Superior temporal gyrus (tissue), 1 donor: ENCODE data around the gene TRAPPC3.

Experiments used
- DNase-seq: peaks from one replicate; pipeline ENCODE4 v3.0.0-alpha.2; 2016; ENCODE audit errors: extremely low spot score

The TRAPPC3 gene

DNA sequence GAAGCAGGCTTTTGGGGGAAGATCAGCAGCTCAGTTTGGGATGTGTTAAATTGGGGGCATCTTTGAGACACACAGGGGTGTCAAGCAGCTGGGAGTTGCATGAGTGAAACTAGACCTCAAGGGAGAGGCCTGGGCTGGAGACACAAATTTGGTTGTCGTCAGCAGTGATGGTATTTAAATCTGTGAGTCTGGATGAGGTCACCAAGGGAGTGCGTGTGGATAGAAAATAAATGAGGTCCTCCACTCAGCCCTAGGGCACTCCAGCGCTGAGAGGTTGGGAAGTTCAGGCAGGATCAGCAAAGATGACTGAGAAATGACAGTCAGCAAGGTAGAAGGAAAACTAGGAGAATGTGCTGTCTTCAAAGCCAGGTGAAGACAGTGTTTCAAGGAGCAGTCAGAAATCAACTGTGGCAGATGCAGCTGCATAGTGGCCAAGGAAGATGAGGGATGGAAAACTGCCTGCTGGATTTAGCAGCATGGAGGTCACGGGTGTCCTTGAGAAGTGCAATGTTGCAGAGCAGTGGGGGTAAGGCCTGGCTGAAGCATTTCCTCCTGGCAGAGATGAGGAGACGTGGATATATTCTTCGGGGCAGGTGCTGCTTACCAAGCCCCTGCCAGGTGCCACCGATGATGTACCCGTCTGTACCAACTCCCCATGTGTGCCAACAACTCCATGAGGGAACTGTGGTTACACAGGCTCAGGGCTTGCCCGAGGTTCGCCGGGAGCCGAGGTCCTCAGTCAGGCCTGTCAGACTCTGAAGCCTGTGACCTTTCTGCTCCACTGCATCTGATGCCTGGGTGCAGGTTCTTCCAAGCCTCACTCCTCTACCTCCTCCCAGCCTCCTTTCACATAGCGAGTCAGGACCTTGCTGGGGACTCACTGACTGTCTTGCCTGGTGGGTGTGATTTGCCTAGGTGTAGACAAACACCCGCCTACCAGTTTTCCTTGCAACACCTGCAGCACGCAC lies 17.9 kb upstream of the TRAPPC3 start:
- no peak for DNase-seq

DNA sequence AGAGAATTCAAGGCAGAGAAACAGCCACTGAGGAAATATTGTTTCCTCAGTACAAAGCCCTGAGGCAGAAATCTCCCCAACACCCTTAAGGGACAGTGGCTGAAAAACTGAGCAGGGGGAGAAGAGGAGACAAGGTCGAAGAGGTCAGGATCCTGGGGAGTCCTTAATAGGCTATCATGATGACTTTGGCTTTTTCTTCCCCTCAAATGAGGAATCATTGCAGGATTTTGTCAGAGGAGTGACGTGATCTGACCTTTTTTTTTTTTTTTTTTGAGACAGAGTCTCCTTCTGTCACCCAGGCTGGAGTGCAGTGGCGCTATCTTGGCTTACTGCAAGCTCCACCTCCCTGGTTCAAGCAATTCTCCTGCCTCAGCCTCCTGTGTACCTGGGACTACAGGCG lies 16.9 kb upstream of the TRAPPC3 start:
- DNase-seq: no peak

DNA sequence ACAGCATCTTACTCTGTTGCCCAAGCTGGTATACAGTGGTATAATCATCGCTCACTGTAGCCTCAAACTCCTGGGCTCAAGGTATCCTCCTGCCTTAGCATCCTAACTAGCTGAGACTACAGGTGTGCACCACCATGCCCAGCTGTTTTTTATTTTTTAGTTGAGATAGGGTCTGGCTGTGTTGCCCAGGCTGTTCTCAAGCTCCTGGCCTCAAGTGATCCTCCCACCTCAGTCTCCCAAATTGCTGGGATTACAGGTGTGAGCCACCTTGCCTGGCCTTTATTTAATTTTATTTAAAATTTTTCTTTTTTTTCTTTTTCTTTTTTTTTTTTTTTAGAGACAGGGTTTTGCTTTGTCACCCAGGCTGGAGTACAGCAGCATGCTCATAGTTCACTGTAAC lies 15.9 kb upstream of the TRAPPC3 start:
- no peak for DNase-seq

DNA sequence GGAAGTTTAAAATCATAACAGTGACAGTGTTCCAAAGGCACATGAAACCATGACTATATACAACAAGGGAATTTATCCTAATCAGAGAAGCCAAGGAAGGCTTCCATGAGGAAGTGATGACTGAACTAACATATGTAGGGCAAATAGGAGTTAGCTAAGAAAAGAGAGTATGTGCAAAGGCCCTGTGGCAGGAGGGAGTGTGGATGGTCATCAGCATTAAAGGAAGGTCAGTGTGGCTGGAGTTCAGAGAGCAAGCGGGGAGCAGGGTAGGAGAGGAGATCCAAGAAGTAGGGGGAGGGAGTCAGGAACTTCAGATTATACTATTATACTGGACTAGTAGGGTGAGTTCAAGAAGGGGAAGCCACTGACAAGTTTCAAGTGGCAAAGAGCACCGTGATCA lies 15.1 kb upstream of the TRAPPC3 start:
- no peak for DNase-seq

DNA sequence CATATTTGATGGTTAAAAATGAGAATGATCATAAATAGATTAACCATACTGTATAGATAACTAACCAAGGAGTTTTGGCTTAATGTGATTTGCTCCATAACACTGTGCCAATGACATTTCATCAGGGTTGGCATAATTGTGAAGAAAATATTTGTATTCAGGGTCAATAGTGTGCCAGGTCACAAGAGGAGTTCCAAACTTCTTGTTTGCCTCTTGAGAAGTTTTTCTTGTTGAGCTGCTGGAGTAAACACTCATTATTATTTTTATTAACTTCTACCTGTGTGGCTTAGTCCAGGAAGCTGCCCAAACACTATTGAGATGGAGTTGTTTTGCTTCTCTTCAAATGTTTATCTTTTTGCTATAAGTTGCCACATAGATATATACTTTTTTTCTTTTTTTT lies 14.1 kb upstream of the TRAPPC3 start:
- DNase-seq: no peak

DNA sequence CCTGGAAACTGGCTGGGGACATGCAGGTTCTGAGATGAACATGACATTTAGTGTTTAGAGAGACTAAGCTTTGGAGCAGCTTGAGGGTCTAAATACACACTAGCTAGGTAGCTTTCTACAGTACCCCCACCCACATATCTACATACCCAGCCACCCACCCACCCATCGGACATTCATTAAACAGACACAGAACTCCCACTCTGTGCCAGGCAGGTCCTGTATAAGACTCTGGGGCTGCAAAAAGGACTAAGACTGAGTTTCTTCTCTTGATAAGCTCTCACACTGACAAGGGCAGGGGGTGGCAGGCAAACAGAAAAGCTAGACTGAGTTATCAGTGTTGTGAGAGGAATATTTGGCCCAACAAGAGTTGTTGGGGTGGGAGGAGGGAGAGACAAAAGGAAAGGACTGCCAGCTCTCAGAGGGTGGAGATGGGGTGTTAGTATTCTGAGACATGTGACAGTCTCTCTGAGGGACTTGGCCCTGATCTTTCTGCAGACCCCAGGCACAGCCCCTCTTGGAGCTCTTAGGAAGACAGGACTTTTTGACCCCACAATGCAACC lies 13.5 kb upstream of the TRAPPC3 start:
- DNase-seq: no peak

DNA sequence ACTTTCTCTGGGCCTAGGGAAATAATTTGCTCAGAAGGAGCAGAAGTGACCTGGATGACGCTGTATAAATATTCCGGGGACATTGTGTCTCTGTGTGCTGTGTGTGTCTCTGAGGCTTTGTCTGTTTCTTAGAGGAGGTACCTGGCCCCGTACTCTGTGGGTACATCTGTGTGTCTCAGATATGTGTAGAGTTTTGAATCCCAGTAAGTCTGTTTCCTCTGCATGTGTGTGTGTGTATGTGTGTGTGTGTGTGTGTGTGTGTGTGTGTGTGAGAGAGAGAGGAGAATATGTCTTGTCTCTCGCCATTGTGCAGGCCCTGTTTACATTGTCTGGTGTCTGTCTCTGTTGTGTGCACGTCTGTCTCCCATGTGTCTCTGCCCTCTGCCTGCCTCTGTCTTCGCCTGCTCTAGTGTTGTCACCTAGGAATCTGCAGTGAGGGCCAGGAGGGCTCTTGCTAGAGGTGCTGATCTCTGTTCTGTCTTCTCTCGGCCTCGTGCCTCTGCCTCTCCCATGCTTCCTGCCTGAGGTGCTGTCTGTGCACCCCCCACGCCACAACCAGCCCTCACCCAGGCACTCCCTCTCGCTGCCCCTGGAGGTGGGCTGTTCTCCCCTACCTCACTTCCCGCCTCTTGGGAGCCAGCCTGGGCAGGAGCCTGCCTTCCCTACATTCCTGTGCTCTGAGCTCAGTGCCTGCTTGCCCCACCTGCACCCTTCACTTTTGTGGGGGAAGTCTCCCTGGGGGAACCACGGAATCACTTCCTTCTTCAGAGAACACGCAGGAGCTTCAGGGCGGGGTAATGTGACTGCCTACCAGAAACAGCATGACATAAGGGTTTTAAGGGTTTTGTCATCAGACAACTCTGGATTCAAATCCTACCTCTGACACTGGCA lies 12.6 kb upstream of the TRAPPC3 start:
- no peak for DNase-seq

DNA sequence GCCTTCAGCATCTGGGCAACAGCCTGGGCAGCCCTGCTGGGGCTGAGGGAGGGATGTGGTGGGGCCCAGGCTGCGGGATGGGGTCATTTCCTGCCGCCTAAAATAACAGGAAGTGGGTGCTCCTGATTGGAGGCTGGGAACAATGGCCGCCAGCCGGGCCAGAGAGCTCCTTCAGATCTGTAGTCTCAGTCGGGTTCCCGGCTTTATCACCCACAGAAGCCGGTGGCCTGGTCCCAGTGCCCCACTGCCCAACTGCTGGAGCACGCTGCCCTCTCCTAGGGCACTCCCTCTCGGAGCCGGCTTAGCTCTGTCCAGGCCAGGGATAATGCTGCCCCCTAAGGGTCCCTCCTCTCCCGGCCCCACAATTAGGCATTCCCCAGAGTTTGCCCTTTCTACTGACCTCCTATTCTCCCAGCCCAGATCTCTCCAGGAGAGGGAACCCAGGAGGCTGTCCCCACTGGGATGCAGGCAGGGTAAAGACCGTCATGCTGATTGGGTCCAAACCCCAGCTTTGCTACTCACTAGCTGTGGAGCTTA lies 11.7 kb upstream of the TRAPPC3 start:
- peak; percentile 59 for DNase-seq

DNA sequence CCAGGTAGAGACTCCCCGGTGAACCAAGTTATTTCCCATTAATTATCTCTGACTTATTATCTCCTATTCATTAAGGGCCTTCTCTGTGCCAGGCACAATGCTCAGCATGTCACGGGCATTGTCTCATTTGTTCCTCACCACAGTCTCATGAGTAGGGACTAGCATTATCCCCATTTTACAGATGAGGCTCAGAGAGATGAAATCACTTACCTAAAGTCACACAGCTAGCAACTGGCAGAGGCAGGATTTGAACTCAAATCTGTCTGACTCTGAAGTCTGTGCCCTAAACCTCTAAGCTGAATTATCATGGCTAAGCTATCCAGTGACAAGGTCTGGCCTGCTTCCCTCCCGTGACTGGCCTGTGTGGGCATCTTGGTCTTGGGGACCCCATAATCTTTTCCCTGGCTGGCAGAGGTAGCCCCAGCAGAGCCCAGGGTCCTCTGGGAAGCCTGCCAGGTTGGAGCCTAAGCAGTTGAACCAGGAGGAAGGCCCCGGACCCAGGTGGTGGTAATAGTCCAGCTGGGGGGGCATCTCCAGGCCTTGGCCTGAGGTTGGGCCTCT lies 11.2 kb upstream of the TRAPPC3 start:
- DNase-seq: no peak

DNA sequence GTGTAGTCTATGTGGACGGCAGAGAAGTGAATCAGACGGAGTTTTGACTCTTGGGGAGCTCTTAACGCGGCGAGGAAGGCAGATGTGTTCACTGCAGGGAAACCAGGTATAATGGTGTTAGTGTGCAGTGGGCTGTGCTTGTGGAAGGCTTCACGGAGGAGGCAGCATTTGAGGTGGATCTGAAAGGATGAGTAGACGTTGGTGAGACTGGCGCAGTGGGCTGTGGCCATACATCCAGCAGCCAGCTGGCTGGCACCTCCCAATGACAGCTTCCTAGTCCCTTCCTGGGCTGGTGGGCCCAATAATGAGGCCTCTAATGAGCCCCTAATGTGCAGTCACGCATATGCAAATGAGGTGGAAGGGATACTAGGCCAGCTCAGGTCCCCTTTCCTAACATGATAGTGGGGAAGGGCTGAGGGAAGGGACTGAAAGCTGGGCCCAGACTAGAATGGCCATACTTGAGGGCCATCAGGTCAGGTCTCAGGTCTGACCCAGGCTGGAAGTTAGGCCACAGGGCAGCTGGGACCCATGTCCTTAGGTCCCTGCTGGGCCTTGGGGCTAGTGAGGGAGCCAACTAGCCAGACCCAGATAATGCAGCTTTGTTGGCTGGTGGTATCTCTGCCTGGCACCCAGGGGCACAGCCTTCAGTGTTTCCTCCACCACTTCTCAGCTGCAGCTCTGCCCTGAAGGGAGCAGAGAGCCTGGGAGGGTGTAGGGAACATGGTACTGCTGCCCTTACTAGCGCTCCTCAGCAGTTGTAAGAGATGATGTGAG lies 10.5 kb upstream of the TRAPPC3 start:
- peak; percentile 84 for DNase-seq

DNA sequence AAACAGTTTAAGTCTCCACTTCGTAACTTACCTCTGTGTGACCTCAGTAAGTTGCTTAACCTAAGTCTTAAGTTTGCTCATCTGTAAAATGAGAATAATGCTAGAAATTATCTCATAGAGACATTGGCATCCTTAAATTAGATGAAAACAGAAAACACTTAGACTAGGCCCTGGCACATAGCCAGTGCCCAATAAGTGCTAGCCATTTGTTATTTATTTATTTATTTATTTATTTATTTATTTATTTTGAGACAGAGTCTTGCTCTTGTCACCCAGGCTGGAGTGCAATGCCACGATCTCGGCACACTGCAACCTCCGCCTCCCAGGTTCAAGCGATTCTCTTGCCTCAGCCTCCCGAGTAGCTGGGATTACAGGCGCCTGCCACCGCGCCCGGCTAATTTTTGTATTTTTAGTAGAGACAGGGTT lies 9.6 kb upstream of the TRAPPC3 start:
- DNase-seq: peak; percentile 57

DNA sequence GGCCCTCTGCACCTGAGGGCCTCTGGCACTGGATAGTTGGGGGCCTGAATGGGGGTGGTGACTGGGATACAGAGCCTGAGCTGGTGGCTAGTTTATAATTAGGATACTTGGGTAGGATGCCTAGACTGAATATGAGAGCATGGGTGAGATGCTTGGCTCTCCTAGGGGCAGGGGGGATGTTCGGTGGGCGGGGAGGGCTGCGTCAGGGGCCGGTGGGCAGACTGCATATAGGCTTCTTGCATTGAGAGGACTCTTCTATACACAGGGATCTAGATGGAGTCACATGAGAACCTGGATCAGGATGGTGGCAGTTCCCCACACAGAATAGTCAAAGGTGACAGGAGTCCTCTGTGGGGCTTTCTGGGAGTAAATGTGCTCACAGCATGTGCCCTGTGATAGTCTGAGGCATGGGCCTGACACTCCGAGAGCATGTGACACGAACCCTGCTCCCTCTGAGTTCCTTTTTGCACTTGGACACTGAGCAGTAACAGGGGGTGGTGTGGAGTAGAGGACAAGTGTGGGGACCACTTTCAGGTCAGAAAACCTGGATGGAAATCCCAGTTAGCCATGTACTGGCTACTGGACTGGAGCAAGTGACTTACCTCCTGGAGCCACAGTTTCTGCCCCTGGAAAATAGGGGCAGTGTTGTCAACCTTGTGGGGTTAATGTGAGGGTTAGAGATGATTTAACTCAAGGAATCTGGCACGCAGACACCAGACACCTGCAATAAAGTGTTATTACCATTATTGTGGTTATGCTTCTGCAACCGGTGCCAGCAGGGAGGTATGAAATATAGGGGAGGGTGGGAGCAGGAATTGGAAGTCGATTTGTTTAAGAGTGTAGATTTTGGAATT lies 8.9 kb upstream of the TRAPPC3 start:
- peak; percentile 53 for DNase-seq

DNA sequence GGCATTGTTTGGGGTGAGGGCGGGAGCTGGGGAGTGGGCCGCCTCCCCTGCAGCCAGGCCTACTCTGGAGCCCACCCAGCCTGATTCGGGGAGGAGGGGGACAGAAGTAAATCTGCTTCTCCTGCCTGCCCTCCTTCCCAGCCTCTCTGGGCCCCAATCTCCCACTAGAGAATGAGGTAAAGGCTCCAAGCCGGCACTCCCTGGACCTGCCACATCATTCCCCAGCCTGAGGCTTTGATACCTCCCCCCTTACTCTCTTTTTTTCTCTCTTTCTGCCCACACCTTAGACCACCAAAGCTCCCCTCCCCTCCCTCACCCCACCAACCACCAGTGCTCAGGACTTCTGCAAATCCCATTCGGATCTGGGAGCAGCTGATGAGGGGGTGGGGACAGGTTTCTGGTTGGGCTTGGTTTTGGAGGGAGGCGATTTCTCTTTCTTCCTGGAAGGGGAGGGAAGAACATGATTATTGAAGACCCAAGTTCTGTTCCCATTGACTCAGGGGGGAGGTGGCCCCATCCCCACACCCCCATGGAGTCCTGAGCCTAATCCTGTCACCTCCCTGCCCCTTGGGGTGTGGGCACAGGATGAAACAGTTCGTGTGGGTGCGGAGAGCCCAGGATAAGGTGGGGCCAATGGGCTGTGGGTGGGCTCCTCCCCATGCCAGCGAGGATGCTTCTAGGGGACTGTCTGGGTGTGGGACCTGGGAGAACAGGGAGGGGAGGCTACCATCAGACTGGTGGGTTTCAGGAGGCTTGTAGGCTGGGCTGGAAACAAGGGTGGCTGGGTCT lies 8.0 kb upstream of the TRAPPC3 start:
- peak; percentile 40 for DNase-seq

DNA sequence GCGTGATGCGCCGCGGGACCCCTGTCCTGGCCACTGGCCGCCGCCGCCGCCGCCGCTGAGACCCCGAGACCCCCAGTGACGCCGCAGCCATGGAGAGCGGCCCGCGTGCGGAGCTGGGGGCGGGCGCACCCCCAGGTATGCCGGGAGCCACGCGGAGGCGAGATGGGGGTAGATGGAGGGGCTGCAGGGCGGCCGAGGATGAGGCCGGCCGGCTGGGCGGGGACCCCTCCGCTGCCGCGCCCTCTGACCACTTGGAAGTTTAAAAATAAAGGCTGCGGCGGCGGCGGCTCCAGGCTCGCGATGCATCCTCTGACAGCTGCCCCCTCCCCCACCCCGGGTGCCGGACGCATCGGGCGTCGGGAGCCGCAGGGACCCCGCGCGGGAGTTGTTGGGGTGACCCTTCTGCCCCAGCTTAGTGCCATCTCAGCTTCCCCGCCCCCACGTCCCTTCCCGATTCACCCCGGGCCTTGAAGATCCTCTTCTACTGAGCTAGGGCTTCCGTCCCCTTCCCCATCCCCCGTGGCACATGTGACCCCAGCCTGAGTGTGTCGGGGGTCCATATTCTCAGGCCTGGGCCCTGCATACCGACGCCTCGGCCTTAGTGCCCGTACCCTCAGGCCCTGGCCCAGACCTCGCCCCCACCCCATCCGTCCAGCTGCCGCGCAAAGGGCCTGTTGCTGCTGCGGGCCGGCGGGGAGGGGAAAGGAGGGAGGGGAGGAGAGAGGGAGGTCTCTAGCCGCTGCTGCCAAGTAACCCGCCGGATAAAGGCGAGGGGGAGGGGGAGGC lies 7.2 kb upstream of the TRAPPC3 start:
- DNase-seq: peak; percentile 70

DNA sequence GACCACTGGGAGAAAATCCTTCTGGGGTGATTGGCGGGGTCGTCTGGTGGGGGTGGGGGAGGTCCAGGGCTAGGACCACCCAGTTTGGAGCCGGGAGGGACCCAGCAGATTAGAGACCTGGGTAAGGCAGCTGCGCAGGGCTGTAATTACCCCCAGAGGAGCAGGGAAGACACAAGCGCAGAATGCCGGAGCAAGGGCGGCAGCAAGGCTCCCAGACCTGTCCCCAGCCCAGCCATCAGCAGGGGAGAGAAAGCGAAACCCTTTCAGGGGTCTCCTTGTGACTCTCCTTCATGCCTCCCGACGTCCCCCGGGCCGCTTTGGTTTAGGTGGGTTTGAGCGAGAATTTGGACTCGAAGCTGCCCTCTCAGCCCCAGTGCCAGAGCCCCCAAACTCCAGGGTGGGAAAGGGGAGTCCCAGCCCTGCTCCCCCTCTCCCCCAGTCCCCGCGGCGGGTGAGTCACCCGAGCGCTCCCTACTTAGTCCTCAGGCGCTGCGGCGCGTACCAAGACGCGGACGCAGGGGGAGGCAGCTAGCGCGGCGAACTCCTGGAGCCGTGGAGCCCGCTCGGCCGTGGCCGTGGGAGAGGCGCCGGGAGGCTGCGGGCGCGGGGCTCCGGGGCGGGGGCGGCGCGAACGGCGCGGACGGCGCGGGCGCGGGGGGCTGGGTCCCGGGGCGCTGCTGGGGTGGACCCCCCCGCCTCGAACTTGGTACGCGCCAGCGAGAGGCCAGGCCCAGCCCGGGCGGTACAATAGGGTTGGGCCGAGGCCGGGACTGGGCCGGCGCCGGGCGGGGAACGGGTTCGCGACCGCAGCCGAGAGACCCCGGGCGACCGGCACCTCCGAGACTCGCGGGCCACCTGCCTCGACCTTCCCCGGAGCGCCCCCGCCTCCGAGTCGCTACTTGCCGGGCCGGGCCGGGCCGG lies 6.4 kb upstream of the TRAPPC3 start, which contains the start of gene MAP7D1:
Gene MAP7D1 (plus strand): TSS at position 753 of the 921 bp plus-strand sequence. CDS start 258 bp downstream, outside the sequence.
- peak; percentile 88 for DNase-seq

DNA sequence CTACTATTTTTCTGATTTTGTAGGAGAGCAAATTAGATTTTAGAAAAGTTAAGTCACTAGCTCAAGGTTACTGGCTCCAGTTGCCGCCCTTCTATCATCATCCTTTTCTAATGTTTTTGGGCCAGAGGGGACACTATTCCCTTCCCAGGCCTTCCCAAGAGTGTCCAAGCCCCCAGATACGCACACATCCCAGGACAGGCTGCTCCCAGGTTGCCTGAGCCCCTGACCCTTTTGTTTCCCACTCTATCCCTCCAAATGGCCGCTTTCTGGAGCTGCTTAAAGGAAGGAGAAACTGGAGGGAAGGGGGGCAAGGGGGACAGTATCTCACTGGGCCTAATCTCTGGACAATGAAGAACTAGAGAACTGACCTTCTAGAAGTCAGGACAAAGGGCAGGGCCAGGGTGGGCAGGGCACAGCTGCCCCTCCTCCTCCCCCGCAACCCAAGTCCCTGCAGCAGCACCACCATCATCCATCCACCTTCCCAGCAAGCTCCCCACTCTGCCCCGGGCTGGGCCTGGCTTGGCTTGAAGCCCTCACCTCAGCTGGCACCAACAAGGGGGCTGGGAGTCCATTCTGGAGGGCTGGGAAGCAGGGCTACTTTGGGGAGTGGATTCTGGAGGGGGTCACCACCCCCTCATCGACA lies 5.6 kb upstream of the TRAPPC3 start:
- DNase-seq: no peak

DNA sequence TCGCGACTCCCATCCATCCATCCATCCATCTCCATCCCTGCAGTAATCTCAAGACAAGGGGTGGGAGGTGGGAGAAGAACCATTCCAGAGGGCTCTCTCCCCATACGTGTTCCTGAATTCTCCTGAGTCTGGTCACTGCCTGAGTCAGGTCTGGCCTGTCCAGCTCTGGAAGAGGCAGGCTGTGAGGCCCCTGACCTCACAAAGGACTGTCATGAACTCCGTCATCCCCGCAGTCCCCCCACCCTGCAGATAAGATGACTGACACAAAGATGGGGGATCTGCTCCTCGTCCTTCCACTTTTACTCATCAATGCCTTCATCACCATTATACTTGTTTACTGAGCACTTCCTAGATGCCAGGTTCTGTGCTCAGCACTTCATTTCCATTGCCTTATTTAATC lies 5.0 kb upstream of the TRAPPC3 start:
- no peak for DNase-seq
